BE2C (cell line): ENCODE measurements around the gene KRTAP10-3.

Experiments used
- DNase-seq: peaks from one replicate; pipeline ENCODE4 v3.0.0-alpha.2; 2020
- H3K27me3 ChIP-seq: fragments of 250-450 bp; sonication (Bioruptor Pico); 2 replicates; pipeline ENCODE4 v1.5.1; 2020; ENCODE audit warnings: mild to moderate bottlenecking
- H3K36me3 ChIP-seq: fragments of 250-450 bp; sonication (Bioruptor Pico); 2 replicates; pipeline ENCODE4 v1.5.1; 2020; ENCODE audit warnings: mild to moderate bottlenecking
- H3K4me1 ChIP-seq: fragments of 250-450 bp; sonication (Bioruptor Pico); 2 replicates; pipeline ENCODE4 v1.5.1; 2020
- H3K4me3 ChIP-seq: 2 replicates; pipeline ENCODE4 v1.5.1; 2011; ENCODE audit warnings: low read depth, low read length
- H3K9me3 ChIP-seq: fragments of 250-450 bp; sonication (Bioruptor Pico); 2 replicates; pipeline ENCODE4 v1.5.1; 2020
- TF ChIP-seq, protein P1 (sequence below): IDR thresholded peaks from 2 replicates; pipeline ENCODE4 v1.5.1; 2012; ENCODE audit warnings: mild to moderate bottlenecking, low read depth, low read length

KRTAP10-3 gene

DNA sequence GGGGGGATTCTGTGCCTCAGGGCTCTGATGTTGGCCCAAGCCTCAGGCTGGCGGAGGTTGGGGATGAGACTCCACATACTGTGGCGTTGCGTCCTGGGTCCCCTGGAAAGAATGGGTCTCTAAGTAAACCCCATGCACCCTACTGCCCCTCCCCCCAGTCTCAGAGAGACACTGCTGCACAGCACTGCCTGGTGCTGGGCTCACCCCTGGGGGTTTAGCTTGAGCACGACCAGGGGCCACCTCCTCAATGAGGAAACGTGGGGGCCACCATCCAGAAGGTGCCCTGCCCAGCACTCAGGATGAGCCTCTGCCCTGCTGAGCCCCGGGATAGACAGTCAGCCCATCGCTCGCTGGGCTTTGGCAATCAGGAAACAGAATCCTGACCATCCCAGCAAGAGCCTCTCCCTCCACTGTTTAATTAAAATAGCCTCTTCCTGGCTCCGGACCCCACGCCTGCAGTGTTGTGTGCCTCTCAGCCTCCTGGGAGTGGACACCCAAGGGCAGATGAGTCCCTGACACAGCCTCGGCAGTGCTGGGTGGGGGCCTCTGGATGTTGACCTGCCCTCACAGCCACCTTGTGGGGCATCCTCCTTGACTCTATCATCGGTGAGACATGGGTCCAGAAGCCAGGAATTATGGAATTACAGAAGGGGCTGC lies 11.4 kb upstream of the KRTAP10-3 start:
- Histone ChIP-seq H3K27me3 (peaks cover 9% of the 10 kb centered on the region), H3K36me3 (no peaks in the 10 kb centered on the region), H3K4me3 (no peak overlapping the region), H3K4me1 (no peaks in the 10 kb centered on the region), H3K9me3 (no peaks in the 10 kb centered on the region)
- TF ChIP-seq, protein P1, sequence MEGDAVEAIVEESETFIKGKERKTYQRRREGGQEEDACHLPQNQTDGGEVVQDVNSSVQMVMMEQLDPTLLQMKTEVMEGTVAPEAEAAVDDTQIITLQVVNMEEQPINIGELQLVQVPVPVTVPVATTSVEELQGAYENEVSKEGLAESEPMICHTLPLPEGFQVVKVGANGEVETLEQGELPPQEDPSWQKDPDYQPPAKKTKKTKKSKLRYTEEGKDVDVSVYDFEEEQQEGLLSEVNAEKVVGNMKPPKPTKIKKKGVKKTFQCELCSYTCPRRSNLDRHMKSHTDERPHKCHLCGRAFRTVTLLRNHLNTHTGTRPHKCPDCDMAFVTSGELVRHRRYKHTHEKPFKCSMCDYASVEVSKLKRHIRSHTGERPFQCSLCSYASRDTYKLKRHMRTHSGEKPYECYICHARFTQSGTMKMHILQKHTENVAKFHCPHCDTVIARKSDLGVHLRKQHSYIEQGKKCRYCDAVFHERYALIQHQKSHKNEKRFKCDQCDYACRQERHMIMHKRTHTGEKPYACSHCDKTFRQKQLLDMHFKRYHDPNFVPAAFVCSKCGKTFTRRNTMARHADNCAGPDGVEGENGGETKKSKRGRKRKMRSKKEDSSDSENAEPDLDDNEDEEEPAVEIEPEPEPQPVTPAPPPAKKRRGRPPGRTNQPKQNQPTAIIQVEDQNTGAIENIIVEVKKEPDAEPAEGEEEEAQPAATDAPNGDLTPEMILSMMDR: no peak
- no peak for DNase-seq

DNA sequence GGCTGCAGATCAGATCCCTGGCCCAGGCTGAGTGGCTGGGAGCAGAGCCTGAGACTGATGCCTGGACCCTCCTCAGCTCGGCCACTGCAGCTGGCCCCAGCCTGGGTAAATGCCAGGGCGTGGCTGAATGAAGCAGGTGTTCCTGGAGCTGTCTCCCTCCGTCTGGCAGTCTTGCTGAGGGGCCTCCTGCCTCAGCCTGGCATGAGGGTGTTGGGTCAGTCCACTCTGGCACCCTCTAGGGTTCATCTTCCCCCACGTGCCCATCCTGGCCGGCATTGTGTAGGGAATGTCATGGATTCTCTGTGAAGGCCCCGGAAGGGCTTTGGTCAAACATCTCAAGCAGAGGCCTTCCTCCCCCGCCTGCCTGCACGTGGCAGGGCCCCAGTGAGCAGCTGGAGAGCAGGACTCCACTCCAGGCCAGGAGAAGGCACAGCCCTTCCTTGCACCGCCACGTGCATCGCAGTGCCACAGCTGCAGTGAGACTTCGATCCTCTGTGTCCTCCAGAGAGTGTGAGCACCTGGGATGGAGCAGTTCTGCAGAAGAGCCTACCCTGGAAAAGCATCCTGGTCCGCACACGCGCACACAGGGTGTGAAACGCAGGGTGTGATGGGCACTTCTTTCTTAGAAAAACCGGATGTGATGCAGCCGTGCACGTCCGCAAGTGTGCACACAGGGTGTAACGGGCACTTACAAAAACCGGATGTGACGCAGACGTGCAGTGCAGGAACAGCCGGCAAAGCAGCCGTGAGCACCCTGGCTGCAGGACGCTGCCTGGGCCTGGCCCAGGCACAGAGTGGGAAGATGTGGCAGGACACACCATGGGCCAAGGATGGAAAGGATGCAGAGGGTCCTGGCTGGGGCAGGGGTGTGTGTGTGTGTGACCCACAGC lies 10.3 kb upstream of the KRTAP10-3 start:
- H3K4me3 ChIP-seq: no peak overlapping the region
- DNase-seq: no peak
- H3K36me3 ChIP-seq: no peaks in the 10 kb centered on the region
- TF ChIP-seq, protein P1: no peak
- peaks cover 9% of the 10 kb centered on the region for H3K27me3 ChIP-seq
- no peaks in the 10 kb centered on the region for H3K9me3 ChIP-seq
- no peaks in the 10 kb centered on the region for H3K4me1 ChIP-seq

DNA sequence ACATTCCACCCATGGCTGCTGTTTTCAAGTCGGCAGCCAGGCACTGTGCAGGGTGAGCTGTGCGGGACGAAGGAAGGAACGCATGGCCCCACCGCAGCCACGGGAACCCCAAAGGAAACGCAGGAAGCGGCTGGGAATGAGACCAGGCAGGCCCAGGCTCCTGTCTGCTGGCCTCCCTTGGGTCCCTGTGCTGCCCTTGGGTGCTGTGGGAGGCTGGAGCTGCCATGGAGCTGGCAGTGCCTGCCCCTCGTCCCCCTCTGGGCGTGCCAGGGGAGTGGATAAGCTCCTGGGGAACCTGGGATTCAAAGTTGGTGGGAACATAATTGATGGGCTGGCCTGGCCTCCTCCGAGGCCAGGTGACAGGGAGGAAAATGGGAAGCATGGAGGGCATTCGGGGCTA lies 9.7 kb upstream of the KRTAP10-3 start:
- H3K4me3 ChIP-seq: no peak overlapping the region
- DNase-seq: no peak
- TF ChIP-seq, protein P1: no peak
- H3K36me3 ChIP-seq: no peaks in the 10 kb centered on the region
- peaks cover 6% of the 10 kb centered on the region for H3K27me3 ChIP-seq
- no peaks in the 10 kb centered on the region for H3K9me3 ChIP-seq
- no peaks in the 10 kb centered on the region for H3K4me1 ChIP-seq

DNA sequence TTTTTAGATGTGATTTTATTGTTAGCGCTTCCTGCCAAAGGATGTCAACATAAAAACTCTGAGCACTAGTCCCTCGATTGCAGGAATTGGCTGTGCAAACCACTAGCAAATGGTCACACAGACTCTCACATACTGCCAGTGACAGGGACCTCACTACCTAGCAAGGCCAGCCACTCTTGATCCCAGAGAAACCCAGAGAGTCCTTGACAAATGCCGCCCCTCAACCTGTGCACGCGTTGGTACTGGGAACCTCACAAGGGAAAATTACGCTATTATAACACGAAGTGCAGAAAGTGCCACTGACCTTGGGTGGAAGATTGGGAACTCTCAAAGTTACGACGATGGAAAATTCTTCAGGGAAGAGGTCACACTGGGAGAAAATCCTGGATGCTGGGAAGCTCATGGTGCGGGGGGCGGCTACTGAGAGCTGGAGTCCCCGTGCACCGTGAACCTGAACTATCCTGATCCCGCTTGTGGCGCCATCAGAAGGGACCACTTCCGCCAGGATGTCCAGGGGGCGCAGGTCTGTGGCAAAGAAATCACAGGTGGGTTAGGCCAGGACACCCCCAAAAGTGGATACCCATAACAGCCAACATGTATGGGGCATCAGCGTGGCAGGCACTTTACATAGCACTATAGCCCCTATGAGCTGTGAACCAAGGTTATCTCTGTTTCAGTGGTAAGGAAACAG lies 9.0 kb upstream of the KRTAP10-3 start:
- TF ChIP-seq, protein P1: no peak
- H3K9me3 ChIP-seq: no peaks in the 10 kb centered on the region
- no peak for DNase-seq
- no peaks in the 10 kb centered on the region for H3K36me3 ChIP-seq
- no peaks in the 10 kb centered on the region for H3K4me1 ChIP-seq
- no peak overlapping the region for H3K4me3 ChIP-seq
- H3K27me3 ChIP-seq: no peaks in the 10 kb centered on the region; the same call in 1 of the 2 replicates

DNA sequence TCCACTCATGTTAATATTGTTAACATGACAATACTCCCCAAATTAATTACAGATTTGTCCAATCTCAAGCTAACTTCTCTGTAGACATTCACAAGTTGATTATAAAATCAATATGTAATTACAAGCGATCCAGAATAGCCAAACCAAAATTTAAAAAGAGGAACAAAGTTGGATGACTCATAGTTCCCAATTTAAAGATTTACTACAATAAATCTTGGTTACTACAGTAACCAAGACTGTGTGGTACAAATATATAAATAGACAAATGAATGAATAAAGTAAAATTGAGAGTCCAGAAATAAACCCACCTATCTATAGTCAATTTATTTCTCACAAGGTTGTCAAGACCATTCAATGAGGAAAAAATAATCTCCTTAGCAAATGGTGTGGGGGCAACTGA lies 7.8 kb upstream of the KRTAP10-3 start:
- H3K4me3 ChIP-seq: no peak overlapping the region
- no peaks in the 10 kb centered on the region; the same call in 1 of the 2 replicates for H3K27me3 ChIP-seq
- no peaks in the 10 kb centered on the region for H3K4me1 ChIP-seq
- H3K36me3 ChIP-seq: no peaks in the 10 kb centered on the region
- H3K9me3 ChIP-seq: no peaks in the 10 kb centered on the region
- DNase-seq: no peak
- TF ChIP-seq, protein P1: no peak
